ENCODE data around the gene TMEM200C.

The TMEM200C gene

GRCh38 chr18:5853253-5853652 lies 42.1 kb downstream of the TMEM200C start:
- no peak for TF ChIP-seq CTCF (IDR thresholded peaks at IDR 0.05; ENCODE audit: low read depth, low read length)

GRCh38 chr18:5851998-5852397 lies 43.3 kb downstream of the TMEM200C start:
- no peak overlapping the region for H3K4me3 ChIP-seq (ENCODE audit: low read depth, low read length)
- TF ChIP-seq CTCF (IDR thresholded peaks at IDR 0.05; ENCODE audit: low read depth, low read length), result no peak

More at GRCh38 chr18:5853253-5853652, 42.1 kb downstream of the TMEM200C start:
- no peak overlapping the region for H3K4me3 ChIP-seq (ENCODE audit: low read depth, low read length)

GRCh38 chr18:5842653-5843052 lies 52.7 kb downstream of the TMEM200C start:
- H3K4me3 ChIP-seq (ENCODE audit: low read depth, low read length), result no peak overlapping the region
- no peak for TF ChIP-seq CTCF (IDR thresholded peaks at IDR 0.05; ENCODE audit: low read depth, low read length)

GRCh38 chr18:5841518-5841917 lies 53.8 kb downstream of the TMEM200C start:
- H3K4me3 ChIP-seq (ENCODE audit: low read depth, low read length), result no peak overlapping the region
- no peak for TF ChIP-seq CTCF (IDR thresholded peaks at IDR 0.05; ENCODE audit: low read depth, low read length)

GRCh38 chr18:5840547-5840946 lies 54.8 kb downstream of the TMEM200C start:
- TF ChIP-seq CTCF (IDR thresholded peaks at IDR 0.05; ENCODE audit: low read depth, low read length), result no peak
- H3K4me3 ChIP-seq (ENCODE audit: low read depth, low read length), result no peak overlapping the region

- TF ChIP-seq CTCF (IDR thresholded peaks at IDR 0.05; ENCODE audit: low read depth, low read length), result no peak
- H3K4me3 ChIP-seq (ENCODE audit: low read depth, low read length), result no peak overlapping the region
These were observed 55.3 kb downstream of the TMEM200C start for GRCh38 chr18:5840025-5840424.

- no peak for TF ChIP-seq CTCF (IDR thresholded peaks at IDR 0.05; ENCODE audit: low read depth, low read length)
- H3K4me3 ChIP-seq (ENCODE audit: low read depth, low read length), result no peak overlapping the region
These were observed 56.2 kb downstream of the TMEM200C start for GRCh38 chr18:5839102-5839501.
